ENCODE data around the gene CLHC1.
"Not testable (repeated sequence)": the region's sequence is repeated elsewhere in the genome, so short reads cannot be mapped to it uniquely, and the experiment has no call there.

The CLHC1 gene

DNA sequence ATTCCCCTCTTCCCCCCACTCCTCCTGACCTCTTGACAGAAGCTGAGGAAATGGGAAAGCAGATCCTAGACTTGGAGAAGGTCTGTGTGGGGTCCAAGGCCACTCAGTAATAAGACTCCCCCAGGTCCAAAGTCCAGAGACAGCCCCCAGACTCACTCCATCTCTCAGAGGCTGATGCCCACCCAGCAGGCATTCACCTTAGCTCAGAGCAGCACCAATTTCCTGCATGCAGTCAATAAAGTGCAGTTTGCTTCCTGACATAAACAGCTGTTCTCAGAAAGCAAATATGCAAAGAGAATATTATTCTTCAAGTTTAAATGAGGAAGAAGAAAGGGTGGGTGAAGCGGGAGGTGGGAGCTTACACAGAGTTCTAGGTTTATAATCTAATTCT is 97.8 kb downstream of the CLHC1 start:
- no peak for DNase-seq (ENCODE audit: low spot score)

DNA sequence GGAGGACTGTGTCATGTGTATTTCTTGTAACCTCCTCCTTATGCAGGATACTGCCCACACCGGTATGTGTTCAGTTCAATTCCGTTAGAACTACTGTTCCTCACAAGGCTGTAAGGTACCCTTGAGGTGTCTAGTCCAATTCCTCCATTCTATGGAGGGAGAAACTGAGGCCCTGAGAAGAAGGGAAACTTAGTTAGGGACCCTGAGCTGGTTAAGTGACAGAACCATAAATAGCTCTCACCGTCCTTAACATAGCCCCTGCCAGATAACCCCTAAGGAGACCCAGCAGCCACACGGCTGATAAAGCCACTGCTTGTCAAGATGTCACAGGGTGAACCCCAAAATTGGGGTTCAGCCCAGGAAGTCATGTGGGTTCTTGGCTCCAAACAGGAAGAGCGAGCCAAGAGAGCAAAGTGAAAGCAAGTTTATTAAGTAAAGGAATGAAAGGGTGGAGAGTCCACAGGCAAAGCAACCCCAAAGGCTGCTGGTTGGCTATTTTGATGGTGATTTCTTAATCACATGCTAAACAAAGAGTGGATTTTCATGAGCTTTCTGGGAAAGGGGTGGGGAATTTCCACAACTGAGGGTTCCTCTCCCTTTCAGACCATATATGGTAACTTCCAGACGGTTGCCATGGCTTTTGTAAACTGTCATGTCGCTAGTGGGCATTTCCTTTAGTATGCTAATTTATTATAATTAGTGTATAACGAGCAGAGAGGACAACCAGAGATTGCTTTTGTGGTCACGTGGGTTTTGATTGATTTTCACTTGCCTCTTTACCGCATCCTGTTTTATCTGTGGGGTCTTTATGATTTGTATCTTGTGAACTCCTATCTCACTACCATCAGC is 98.4 kb downstream of the CLHC1 start:
- DNase-seq (ENCODE audit: low spot score): no peak

- DNase-seq (ENCODE audit: low spot score): no peak
Observed at GRCh38 chr2:55130849-55131248, 101.2 kb downstream of the CLHC1 start.

DNA sequence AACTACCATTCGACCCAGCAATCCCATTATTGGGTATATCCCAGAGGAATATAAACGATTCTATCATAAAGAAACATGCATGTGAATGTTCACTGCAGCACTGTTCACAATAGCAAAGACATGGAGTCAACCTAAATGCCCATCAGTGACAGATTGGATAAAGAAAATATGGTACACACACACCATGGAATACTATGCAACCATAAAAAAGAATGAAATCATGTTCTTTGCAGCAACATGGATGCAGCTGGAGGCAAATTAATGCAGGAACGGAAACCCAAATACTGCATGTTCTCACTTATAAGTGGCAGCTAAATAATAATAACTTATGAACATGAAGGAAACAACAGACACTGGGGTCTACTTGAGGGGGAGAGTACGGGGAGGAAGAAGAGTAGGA is 105.5 kb downstream of the CLHC1 start:
- DNase-seq (ENCODE audit: low spot score): not testable (repeated sequence)
